HCT116 (cell line): ENCODE data around the gene DGCR6L. TPM values are rescaled to one million over a fixed set of nuclear protein-coding genes. Genes with fewer than 3 reads are reported as not detected.

Source experiments
- ATAC-seq: fragments of 200-7000 bp; cut with Tn5 transposase; 2 replicates; pipeline ENCODE4 v1.9.1; 2020; ENCODE audit warnings: mild to moderate bottlenecking, moderate library complexity
- BruUV-seq: library from RNA; stranded (reverse); fragments of 400-500 nt; replicated peaks from 2 replicates; lab custom pipeline; 2021; lab: Mats Ljungman, UMichigan
- CTCF ChIA-PET: fragments of 300-600 bp; sonication (Branson Sonifier 250); formaldehyde crosslinking; loops from one replicate; lab custom pipeline; 2021; ENCODE audit warnings: antibody characterized with exemption; lab: Charles Lee
- POLR2A ChIA-PET: fragments of 300-600, 350-600 bp; sonication (Branson Sonifier 250); formaldehyde crosslinking; loops from one replicate; lab custom pipeline; 2021; ENCODE audit warnings: antibody characterized with exemption; lab: Charles Lee
- RAD21 ChIA-PET, 2 experiments: fragments of 300-600 bp; sonication (Branson Sonifier 250); formaldehyde crosslinking; loops; one replicate each; lab custom pipeline; 2023; ENCODE audit warnings: low total read pairs in 2 of 2; ENCODE audit not compliant: uncharacterized antibody in 2 of 2, unreplicated experiment in 2 of 2, low non-redundant PET in 1 of 2; lab: Charles Lee
- DNase-seq: peaks from one replicate; pipeline ENCODE4 v3.0.0-alpha.2; 2010; ENCODE audit warnings: low read depth, low spot score
- H2AFZ ChIP-seq: fragments of 200-600 bp; shearing (Covaris generic), sonication (generic); 2 replicates; pipeline ENCODE4 v1.6.1; 2017; ENCODE audit warnings: low read depth, mixed run types, mixed read lengths, antibody characterized with exemption, low read length; ENCODE audit not compliant: poor library complexity, severe bottlenecking
- H3K27ac ChIP-seq: 2 replicates; pipeline ENCODE4 v1.5.1; 2012; ENCODE audit warnings: low read depth, low read length
- H3K27me3 ChIP-seq: fragments of 200-600 bp; sonication (generic); 2 replicates; pipeline ENCODE4 v1.6.1; 2016; ENCODE audit warnings: mixed run types, low read length, mixed read lengths; ENCODE audit not compliant: insufficient read depth
- H3K36me3 ChIP-seq, 2 experiments: fragments of 200-500 bp in 1 of 2; fragments of 200-600 bp in 1 of 2; sonication (Bioruptor generic) in 1 of 2; sonication (generic) in 1 of 2; 2 replicates each; pipeline versions ENCODE4 v1.5.1 to v1.6.1; 2014 to 2016; ENCODE audit warnings: low read length in 2 of 2, inconsistent platforms in 1 of 2, mixed read lengths in 1 of 2, mixed run types in 1 of 2; ENCODE audit not compliant: insufficient read depth in 2 of 2, control insufficient read depth in 1 of 2
- H3K4me1 ChIP-seq, 2 experiments: fragments of 200-600 bp in 1 of 2; sonication (generic) in 1 of 2; 2 replicates each; pipeline versions ENCODE4 v1.5.1 to v1.6.1; 2012 to 2017; ENCODE audit warnings: low read length in 2 of 2, inconsistent platforms in 1 of 2, mild to moderate bottlenecking in 1 of 2, mixed read lengths in 1 of 2, mixed run types in 1 of 2, moderate library complexity in 1 of 2; ENCODE audit not compliant: insufficient read depth in 2 of 2, control insufficient read depth in 1 of 2
- H3K4me2 ChIP-seq: fragments of 200-600 bp; sonication (generic); 2 replicates; pipeline ENCODE4 v1.6.1; 2017; ENCODE audit warnings: mixed run types, low read length, mixed read lengths
- H3K4me3 ChIP-seq, 2 experiments: fragments of 200-600 bp in 1 of 2; sonication (generic) in 1 of 2; replicated peaks in 1 of 2; 2 replicates each; pipeline ENCODE4 v1.5.1; 2011 to 2016; ENCODE audit warnings: low read length in 2 of 2, control low read depth in 1 of 2, low read depth in 1 of 2, mild to moderate bottlenecking in 1 of 2, mixed read lengths in 1 of 2, mixed run types in 1 of 2
- H3K79me2 ChIP-seq: fragments of 200-600 bp; sonication (generic); 2 replicates; pipeline ENCODE4 v1.6.1; 2017; ENCODE audit warnings: mild to moderate bottlenecking, mixed run types, low read length, moderate library complexity, mixed read lengths; ENCODE audit not compliant: insufficient read depth
- H3K9ac ChIP-seq: fragments of 200-600 bp; sonication (generic); 2 replicates; pipeline ENCODE4 v1.6.1; 2016; ENCODE audit warnings: low read length, mixed read lengths
- H3K9me2 ChIP-seq: fragments of 200-600 bp; sonication (generic), shearing (Covaris generic); 2 replicates; pipeline ENCODE4 v1.6.1; 2017; ENCODE audit warnings: mixed run types, mild to moderate bottlenecking, moderate library complexity; ENCODE audit not compliant: insufficient read depth
- H3K9me3 ChIP-seq, 2 experiments: fragments of 200-500 bp in 1 of 2; fragments of 200-600 bp in 1 of 2; sonication (Bioruptor generic) in 1 of 2; sonication (generic) in 1 of 2; 2 replicates each; pipeline ENCODE4 v1.6.1; 2014 to 2017; ENCODE audit warnings: low read length in 2 of 2, mixed read lengths in 2 of 2, inconsistent platforms in 1 of 2, low read depth in 1 of 2, mild to moderate bottlenecking in 1 of 2, mixed run types in 1 of 2, moderate library complexity in 1 of 2; ENCODE audit not compliant: control insufficient read depth in 1 of 2, insufficient read depth in 1 of 2
- H4K20me1 ChIP-seq: fragments of 200-600 bp; sonication (generic), shearing (Covaris generic); 2 replicates; pipeline ENCODE4 v1.6.1; 2017; ENCODE audit warnings: mixed run types, mild to moderate bottlenecking, moderate library complexity; ENCODE audit not compliant: insufficient read depth
- ATF3 ChIP-seq: IDR thresholded peaks from 2 replicates; pipeline ENCODE4 v1.6.1; 2012
- CBX3 ChIP-seq: IDR thresholded peaks from 2 replicates; pipeline ENCODE4 v1.6.1; 2012; ENCODE audit warnings: low read depth
- CEBPB ChIP-seq: IDR thresholded peaks from 2 replicates; pipeline ENCODE4 v1.6.1; 2012; ENCODE audit warnings: low read depth
- CTCF ChIP-seq, 3 experiments: fragments of 200-600 bp in 1 of 3; sonication (generic) in 1 of 3; IDR thresholded peaks in 2 of 3; conservative IDR thresholded peaks in 1 of 3; 2 replicates each; pipeline ENCODE4 v1.5.1; 2012 to 2017; ENCODE audit warnings: low read depth in 2 of 3, low read length in 2 of 3, antibody characterized with exemption in 1 of 3, borderline replicate concordance in 1 of 3, control low read depth in 1 of 3, mild to moderate bottlenecking in 1 of 3, mixed read lengths in 1 of 3, mixed run types in 1 of 3, moderate library complexity in 1 of 3; ENCODE audit not compliant: insufficient read depth in 1 of 3
- EGR1 ChIP-seq: IDR thresholded peaks from 2 replicates; pipeline ENCODE4 v1.6.1; 2012; ENCODE audit warnings: low read depth
- ELF1 ChIP-seq: IDR thresholded peaks from 2 replicates; pipeline ENCODE4 v1.6.1; 2012; ENCODE audit warnings: low read depth, borderline replicate concordance
- EZH2phosphoT487 ChIP-seq: fragments of 200-600 bp; IDR thresholded peaks from 2 replicates; pipeline ENCODE4 v1.6.1; 2018; ENCODE audit warnings: antibody characterized with exemption, borderline replicate concordance
- FOSL1 ChIP-seq: IDR thresholded peaks from 2 replicates; pipeline ENCODE4 v1.6.1; 2012; ENCODE audit warnings: low read depth
- JUND ChIP-seq: IDR thresholded peaks from 2 replicates; pipeline ENCODE4 v1.6.1; 2012
- POLR2A ChIP-seq: IDR thresholded peaks from 2 replicates; pipeline ENCODE4 v1.7.0; 2011; ENCODE audit warnings: borderline replicate concordance; ENCODE audit not compliant: insufficient read depth, insufficient read length; ENCODE audit errors: extremely low read depth
- POLR2AphosphoS5 ChIP-seq: IDR thresholded peaks from 2 replicates; pipeline ENCODE4 v1.6.1; 2011; ENCODE audit warnings: mild to moderate bottlenecking, low read depth, low read length, moderate library complexity
- RAD21 ChIP-seq: IDR thresholded peaks from 2 replicates; pipeline ENCODE4 v1.6.1; 2012; ENCODE audit warnings: low read depth, mild to moderate bottlenecking
- REST ChIP-seq: IDR thresholded peaks from 2 replicates; pipeline ENCODE4 v1.6.1; 2012; ENCODE audit warnings: low read depth
- SIN3A ChIP-seq: IDR thresholded peaks from 2 replicates; pipeline ENCODE4 v1.6.1; 2012; ENCODE audit warnings: low read depth
- SP1 ChIP-seq: IDR thresholded peaks from 2 replicates; pipeline ENCODE4 v1.6.1; 2012; ENCODE audit warnings: low read depth
- TCF7L2 ChIP-seq: IDR thresholded peaks from 2 replicates; pipeline ENCODE4 v1.7.0; 2011; ENCODE audit warnings: borderline replicate concordance, inconsistent platforms; ENCODE audit not compliant: insufficient read depth, insufficient read length; ENCODE audit errors: extremely low read depth
- YY1 ChIP-seq: IDR thresholded peaks from 2 replicates; pipeline ENCODE4 v1.6.1; 2011; ENCODE audit warnings: low read length, low read depth, moderate library complexity, mild to moderate bottlenecking; ENCODE audit not compliant: insufficient replicate concordance; ENCODE audit errors: extremely low read depth
- ZFX ChIP-seq: fragments of 450-650 bp; IDR thresholded peaks from 2 replicates; pipeline ENCODE4 v1.6.1; 2017
- ZNF274 ChIP-seq: fragments of 200-500 bp; sonication (Bioruptor generic); IDR thresholded peaks from 2 replicates; pipeline ENCODE4 v1.6.1; 2014; ENCODE audit warnings: mild to moderate bottlenecking, low read depth, low read length, inconsistent platforms
- intact Hi-C: fragments of 100-400 bp; cut with micrococcal nuclease; formaldehyde crosslinking; loops from 2 replicates; pipeline ENCODE4 v1.10.0; 2022
- total RNA-seq: library from RNA; stranded (reverse); gene quantifications from one replicate; pipeline ENCODE4 v1.2.1, GENCODE V29; 2021; ENCODE audit not compliant: unreplicated experiment
- TF ChIP-seq, protein P1 (sequence below): IDR thresholded peaks from 2 replicates; pipeline ENCODE4 v1.6.1; 2012

Gene DGCR6L
- total RNA-seq, 1 experiment from 2014 or later = 44.9 TPM

GRCh38 chr22:20290578-20291248 lies 29.1 kb downstream of the DGCR6L start:
- intact Hi-C loops = no loop called here
- POLR2A ChIA-PET = no interaction called here
- no TSS peak for BruUV-seq
- RAD21 ChIA-PET = no interaction called here
- Histone ChIP-seq H3K27ac (no peak overlapping the region), H3K9me2 (no peaks in the 10 kb centered on the region), H3K27me3 (no peaks in the 10 kb centered on the region), H3K4me1 (no peaks in the 10 kb centered on the region), H4K20me1 (no peaks in the 10 kb centered on the region), H3K36me3 (no peaks in the 10 kb centered on the region), H2AFZ (no peak overlapping the region), H3K79me2 (no peaks in the 10 kb centered on the region), H3K9ac (no peak overlapping the region), H3K9me3 (no peaks in the 10 kb centered on the region), H3K4me2 (no peak overlapping the region), H3K4me3 (no peak overlapping the region)
- CTCF ChIA-PET = interaction anchor here (1.2 kb wide), 1 partner anchor 133 kb away, joined by 3 read pairs; no protein-coding TSS in a partner anchor
- TF ChIP-seq POLR2AphosphoS5 (no peak), ZFX (no peak), ELF1 (no peak), YY1 (no peak), SIN3A (no peak), CEBPB (no peak), CTCF (IDR thresholded peaks at IDR 0.05 in 2 of 3, conservative IDR thresholded peaks at IDR 0.05 in 1 of 3; ENCODE audit: borderline replicate concordance in 1 of 3, insufficient read depth in 1 of 3, low read depth in 2 of 3, low read length in 2 of 3) (no peak), SP1 (no peak), TCF7L2 (no peak), FOSL1 (no peak), JUND (no peak), ZNF274 (no peak), REST (no peak), RAD21 (no peak), EGR1 (no peak), CBX3 (no peak), ATF3 (no peak), POLR2A (no peak), EZH2phosphoT487 (no peak)
- TF ChIP-seq, protein P1, sequence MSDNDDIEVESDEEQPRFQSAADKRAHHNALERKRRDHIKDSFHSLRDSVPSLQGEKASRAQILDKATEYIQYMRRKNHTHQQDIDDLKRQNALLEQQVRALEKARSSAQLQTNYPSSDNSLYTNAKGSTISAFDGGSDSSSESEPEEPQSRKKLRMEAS = no peak
- DNase-seq (no peak), ATAC-seq (no peak)
